H9 (cell line): ENCODE results near the gene TOMM70. TPM values are rescaled to one million over a fixed set of nuclear protein-coding genes. Genes with fewer than 3 reads are reported as not detected.

ENCODE experiments used
- DNase-seq: peaks from one replicate; pipeline ENCODE4 v3.0.0-alpha.2; 2017
- H2AFZ ChIP-seq: one replicate; pipeline ENCODE4 v1.6.1; 2013; ENCODE audit warnings: mild to moderate bottlenecking, low read length, control low read depth, moderate library complexity
- H2AK5ac ChIP-seq: 2 replicates; pipeline ENCODE4 v1.6.1; 2013; ENCODE audit warnings: low read length, control low read depth, mixed read lengths; ENCODE audit not compliant: insufficient read length
- H2BK120ac ChIP-seq: one replicate; pipeline ENCODE4 v1.6.1; 2013; ENCODE audit warnings: low read depth, mild to moderate bottlenecking, low read length, control low read depth, inconsistent platforms; ENCODE audit not compliant: poor library complexity, severe bottlenecking
- H2BK12ac ChIP-seq: 2 replicates; pipeline ENCODE4 v1.6.1; 2013; ENCODE audit warnings: low read length, control low read depth, mixed read lengths, low read depth; ENCODE audit not compliant: insufficient read length
- H2BK15ac ChIP-seq: 2 replicates; pipeline ENCODE4 v1.6.1; 2013; ENCODE audit warnings: low read depth, low read length, control low read depth
- H2BK20ac ChIP-seq: one replicate; pipeline ENCODE4 v1.6.1; 2013; ENCODE audit warnings: low read depth, mild to moderate bottlenecking, low read length, control low read depth, inconsistent platforms; ENCODE audit not compliant: poor library complexity, severe bottlenecking
- H2BK5ac ChIP-seq: 2 replicates; pipeline ENCODE4 v1.6.1; 2013; ENCODE audit warnings: low read length, control low read depth, mixed read lengths; ENCODE audit not compliant: insufficient read length
- H3K14ac ChIP-seq: 2 replicates; pipeline ENCODE4 v1.6.1; 2013; ENCODE audit warnings: low read length, control low read depth; ENCODE audit not compliant: insufficient read depth
- H3K18ac ChIP-seq: 2 replicates; pipeline ENCODE4 v1.6.1; 2013; ENCODE audit warnings: low read depth, mild to moderate bottlenecking, mixed read lengths, low read length, control low read depth; ENCODE audit not compliant: insufficient read length
- H3K23ac ChIP-seq: 2 replicates; pipeline ENCODE4 v1.6.1; 2013; ENCODE audit warnings: low read length, control low read depth, mixed read lengths, low read depth; ENCODE audit not compliant: insufficient read length
- H3K23me2 ChIP-seq: 2 replicates; pipeline ENCODE4 v1.6.1; 2013; ENCODE audit warnings: low read depth, mild to moderate bottlenecking, mixed read lengths, low read length, control low read depth; ENCODE audit not compliant: insufficient read length, poor library complexity, severe bottlenecking
- H3K27ac ChIP-seq: 2 replicates; pipeline ENCODE4 v1.5.1; 2013; ENCODE audit warnings: low read length, control low read depth, mixed read lengths, low read depth; ENCODE audit not compliant: insufficient read length
- H3K27me3 ChIP-seq: 2 replicates; pipeline ENCODE4 v1.6.1; 2013; ENCODE audit warnings: low read length, control low read depth, inconsistent platforms; ENCODE audit not compliant: insufficient read depth
- H3K4ac ChIP-seq: 2 replicates; pipeline ENCODE4 v1.6.1; 2013; ENCODE audit warnings: low read depth, mild to moderate bottlenecking, control low read depth, inconsistent platforms, low read length, moderate library complexity
- H3K4me1 ChIP-seq: 2 replicates; pipeline ENCODE4 v1.6.1; 2013; ENCODE audit warnings: low read length, control low read depth, inconsistent platforms; ENCODE audit not compliant: insufficient read depth
- H3K4me2 ChIP-seq: 2 replicates; pipeline ENCODE4 v1.6.1; 2013; ENCODE audit warnings: low read length, control low read depth, mixed read lengths; ENCODE audit not compliant: insufficient read length, insufficient read depth
- H3K56ac ChIP-seq: 2 replicates; pipeline ENCODE4 v1.6.1; 2013; ENCODE audit warnings: low read depth, mild to moderate bottlenecking, mixed read lengths, low read length, control low read depth; ENCODE audit not compliant: insufficient read length
- H3K79me1 ChIP-seq: 2 replicates; pipeline ENCODE4 v1.6.1; 2013; ENCODE audit warnings: low read depth, mild to moderate bottlenecking, moderate library complexity, low read length, control low read depth, inconsistent platforms; ENCODE audit not compliant: insufficient read depth, poor library complexity, severe bottlenecking
- H3K79me2 ChIP-seq: 2 replicates; pipeline ENCODE4 v1.6.1; 2013; ENCODE audit warnings: low read length, control low read depth, inconsistent platforms; ENCODE audit not compliant: insufficient read depth
- H3K9ac ChIP-seq: 2 replicates; pipeline ENCODE4 v1.6.1; 2013; ENCODE audit warnings: low read length, control low read depth, mixed read lengths; ENCODE audit not compliant: insufficient read length; ENCODE audit errors: extremely low read depth
- H3K9me3 ChIP-seq: one replicate; pipeline ENCODE4 v1.6.1; 2013; ENCODE audit warnings: low read depth, low read length, inconsistent platforms; ENCODE audit not compliant: control insufficient read depth
- H3T11ph ChIP-seq: one replicate; pipeline ENCODE4 v1.6.1; 2013; ENCODE audit warnings: mild to moderate bottlenecking, low read length, control low read depth, inconsistent platforms
- H4K20me1 ChIP-seq: one replicate; pipeline ENCODE4 v1.6.1; 2013; ENCODE audit not compliant: control insufficient read depth, insufficient read length, insufficient read depth
- H4K5ac ChIP-seq: 2 replicates; pipeline ENCODE4 v1.6.1; 2013; ENCODE audit warnings: low read depth, mild to moderate bottlenecking, mixed read lengths, low read length, control low read depth; ENCODE audit not compliant: insufficient read length
- H4K8ac ChIP-seq: replicated peaks from 2 replicates; pipeline ENCODE4 v1.6.1; 2013; ENCODE audit warnings: low read length, control low read depth, mixed read lengths, low read depth; ENCODE audit not compliant: insufficient read length
- H4K91ac ChIP-seq: 2 replicates; pipeline ENCODE4 v1.6.1; 2013; ENCODE audit warnings: low read depth, mild to moderate bottlenecking, moderate library complexity, mixed read lengths, low read length, control low read depth; ENCODE audit not compliant: insufficient read length
- H3K27ac Mint-ChIP-seq, 3 experiments: 2 replicates in 2 of 3; 3 replicates in 1 of 3; pipeline ENCODE4 v1.8.0; 2020 to 2021; ENCODE audit warnings: mixed read lengths in 3 of 3, mild to moderate bottlenecking in 1 of 3, moderate library complexity in 1 of 3
- H3K27me3 Mint-ChIP-seq: 2 replicates; pipeline ENCODE4 v1.8.0; 2021; ENCODE audit warnings: low read depth, mild to moderate bottlenecking, moderate library complexity, mixed read lengths
- H3K36me3 Mint-ChIP-seq, 3 experiments: 2 replicates in 2 of 3; 3 replicates in 1 of 3; pipeline ENCODE4 v1.8.0; 2020 to 2021; ENCODE audit warnings: low read depth in 3 of 3, mixed read lengths in 3 of 3; ENCODE audit not compliant: insufficient read depth in 1 of 3
- H3K4me1 Mint-ChIP-seq, 2 experiments: 2 replicates each; pipeline ENCODE4 v1.8.0; 2020; ENCODE audit warnings: mixed read lengths in 2 of 2
- H3K4me3 Mint-ChIP-seq, 2 experiments: 2 replicates in 1 of 2; 3 replicates in 1 of 2; pipeline ENCODE4 v1.8.0; 2020 to 2021; ENCODE audit warnings: mild to moderate bottlenecking in 2 of 2, mixed read lengths in 2 of 2, moderate library complexity in 1 of 2
- H3K9me3 Mint-ChIP-seq, 2 experiments: 2 replicates in 1 of 2; 3 replicates in 1 of 2; pipeline ENCODE4 v1.8.0; 2020; ENCODE audit warnings: mild to moderate bottlenecking in 2 of 2, mixed read lengths in 2 of 2, moderate library complexity in 1 of 2
- CTCF ChIP-seq: fragments of 200-600 bp; sonication (generic); conservative IDR thresholded peaks from 3 replicates; pipeline ENCODE4 v1.8.0; 2021; ENCODE audit warnings: antibody characterized with exemption, mild to moderate bottlenecking
- WGBS: extraction: QIAGEN DNeasy Blood & Tissue Kit; methylation state at CpG from one replicate; pipeline ENCODE4 v1.1.7; 2013; ENCODE audit warnings: missing lambda C conversion rate, low lambda C conversion rate, mixed read lengths; ENCODE audit not compliant: insufficient read length; ENCODE audit errors: extremely low coverage; 5-methylcytosine and 5-hydroxymethylcytosine counted together
- total RNA-seq: library from RNA; stranded (reverse); gene quantifications from 2 replicates; pipeline ENCODE4 v1.2.1, GENCODE V29; 2021

The TOMM70 gene
- total RNA-seq, 1 experiment from 2014 or later, result 53.0 TPM

DNA sequence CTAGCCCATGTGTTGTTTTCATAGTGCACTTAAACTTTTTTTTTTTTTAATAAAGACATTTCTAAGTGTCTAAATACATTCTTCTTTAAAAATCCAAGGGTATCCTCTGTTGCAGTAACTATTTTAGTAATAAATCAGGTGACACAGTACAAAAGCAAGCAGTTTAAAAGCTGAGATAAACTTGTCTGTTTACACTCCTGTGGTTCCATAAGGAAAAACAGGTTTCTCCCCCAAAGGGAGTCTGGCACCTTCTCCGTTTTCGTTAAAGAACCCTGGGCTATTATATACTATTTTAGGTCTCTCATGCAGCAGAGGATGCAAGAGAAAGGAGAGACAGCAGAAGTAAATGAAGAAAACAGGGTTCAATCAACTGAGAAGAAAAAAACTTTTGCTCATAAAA is 48.3 kb upstream of the TOMM70 start:
- H3K4me1 Mint-ChIP-seq, result peaks cover 15 to 22% of the 10 kb centered on the region in 2 experiments
- no peak for DNase-seq
- H3K4me3 Mint-ChIP-seq, result no peak overlapping the region
- Histone ChIP-seq H3K27me3 (no peaks in the 10 kb centered on the region), H2BK120ac (no peak overlapping the region), H3K79me2 (no peaks in the 10 kb centered on the region), H2AFZ (no peak overlapping the region), H3K27ac (no peak overlapping the region), H3K4ac (no peak overlapping the region), H2AK5ac (no peak overlapping the region), H2BK12ac (no peak overlapping the region), H3K4me1 (no peaks in the 10 kb centered on the region), H3K23ac (no peak overlapping the region), H2BK15ac (no peak overlapping the region), H3K79me1 (no peaks in the 10 kb centered on the region), H3K9me3 (no peaks in the 10 kb centered on the region), H3K14ac (no peak overlapping the region), H3K4me2 (no peak overlapping the region), H4K91ac (no peak overlapping the region), H4K5ac (no peak overlapping the region), H4K8ac (no peak overlapping the region), H2BK5ac (no peak overlapping the region), H2BK20ac (no peak overlapping the region), H3K23me2 (no peaks in the 10 kb centered on the region), H3K56ac (no peak overlapping the region), H3K9ac (no peak overlapping the region), H3K18ac (no peak overlapping the region), H3T11ph (no peak overlapping the region), H4K20me1 (no peaks in the 10 kb centered on the region)
- H3K27ac Mint-ChIP-seq, result no peak overlapping the region; a peak in 1 of 7 replicates
- no CpG with 5 or more reads among the region's 2 CpGs for WGBS
- H3K27me3 Mint-ChIP-seq, result no peaks in the 10 kb centered on the region; the same call in 1 of the 2 replicates
- TF ChIP-seq CTCF, result no peak
- H3K36me3 Mint-ChIP-seq, result peaks cover 24 to 44% (median 35%) of the 10 kb centered on the region in 3 experiments
- peaks cover 31 to 37% of the 10 kb centered on the region in 2 experiments for H3K9me3 Mint-ChIP-seq
